NCI-H2107 treated with DMSO at 0.1 percent for 48 hours (cell line): ENCODE measurements around the gene IRX2.

ENCODE experiments used
- DNase-seq: peaks from one replicate; lab custom pipeline; 2025; ENCODE audit not compliant: unreplicated experiment; lab: John Stamatoyannopoulos, UW

The IRX2 gene

GRCh38 chr5:2742921-2743679 lies 8.4 kb downstream of the IRX2 start:
- DNase-seq = no peak

GRCh38 chr5:2741956-2742355 lies 9.5 kb downstream of the IRX2 start:
- DNase-seq = no peak

GRCh38 chr5:2740876-2741555 lies 10.5 kb downstream of the IRX2 start:
- DNase-seq = no peak

- DNase-seq = no peak
Measured at GRCh38 chr5:2740051-2740875, 11.2 kb downstream of the IRX2 start.

- DNase-seq = peak; percentile 5
Measured at GRCh38 chr5:2739360-2740050, 12.0 kb downstream of the IRX2 start.

- no peak for DNase-seq
Measured at GRCh38 chr5:2738700-2739359, 12.6 kb downstream of the IRX2 start.

- DNase-seq = no peak
Measured at GRCh38 chr5:2738156-2738699, 13.2 kb downstream of the IRX2 start.

- no peak for DNase-seq
Measured at GRCh38 chr5:2737273-2738155, 14.0 kb downstream of the IRX2 start.

GRCh38 chr5:2736872-2737271 lies 14.6 kb downstream of the IRX2 start:
- DNase-seq = no peak

GRCh38 chr5:2735996-2736395 lies 15.5 kb downstream of the IRX2 start:
- no peak for DNase-seq

- peak; percentile 59 for DNase-seq
Measured at GRCh38 chr5:2732850-2733249, 18.6 kb downstream of the IRX2 start.

GRCh38 chr5:2732004-2732403 lies 19.5 kb downstream of the IRX2 start:
- DNase-seq = no peak

GRCh38 chr5:2729189-2729588 lies 22.3 kb downstream of the IRX2 start:
- no peak for DNase-seq

GRCh38 chr5:2727550-2727949 lies 23.9 kb downstream of the IRX2 start:
- DNase-seq = no peak

- DNase-seq = no peak
Measured at GRCh38 chr5:2725980-2726765, 25.3 kb downstream of the IRX2 start.

GRCh38 chr5:2724831-2725230 lies 26.6 kb downstream of the IRX2 start:
- no peak for DNase-seq

GRCh38 chr5:2724031-2724581 lies 27.4 kb downstream of the IRX2 start:
- no peak for DNase-seq

GRCh38 chr5:2722901-2723300 lies 28.6 kb downstream of the IRX2 start:
- no peak for DNase-seq
